CD4-positive, alpha-beta T cell treated with Interleukin-15 for 4 hours (primary cell): Measurements from ENCODE around the gene APBB1IP.

ENCODE experiments used
- DNase-seq: peaks from one replicate; pipeline ENCODE4 v3.0.0-alpha.2; 2020; ENCODE audit warnings: low spot score

The APBB1IP gene

DNA sequence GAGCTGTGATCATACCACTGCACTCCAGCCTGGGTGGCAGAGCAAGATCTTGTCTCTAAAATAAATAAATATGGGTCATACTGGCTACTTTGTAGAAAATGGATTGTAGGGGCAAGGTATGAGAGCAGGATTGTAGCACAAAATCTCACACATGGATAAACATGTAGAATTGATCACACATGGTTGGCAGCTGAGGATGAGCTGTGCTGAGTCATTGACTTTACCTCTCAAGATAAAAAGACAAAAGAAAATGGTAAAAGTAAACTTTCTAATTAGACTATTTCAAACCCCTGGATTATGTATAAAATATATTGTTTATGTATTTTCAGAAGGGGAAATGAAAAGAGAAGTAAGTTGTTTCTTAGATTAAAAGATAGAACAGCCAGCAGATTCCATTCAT is 69.3 kb downstream of the APBB1IP start:
- no peak for DNase-seq

- no peak for DNase-seq
Measured at GRCh38 chr10:26508016-26508415, 69.9 kb downstream of the APBB1IP start.

DNA sequence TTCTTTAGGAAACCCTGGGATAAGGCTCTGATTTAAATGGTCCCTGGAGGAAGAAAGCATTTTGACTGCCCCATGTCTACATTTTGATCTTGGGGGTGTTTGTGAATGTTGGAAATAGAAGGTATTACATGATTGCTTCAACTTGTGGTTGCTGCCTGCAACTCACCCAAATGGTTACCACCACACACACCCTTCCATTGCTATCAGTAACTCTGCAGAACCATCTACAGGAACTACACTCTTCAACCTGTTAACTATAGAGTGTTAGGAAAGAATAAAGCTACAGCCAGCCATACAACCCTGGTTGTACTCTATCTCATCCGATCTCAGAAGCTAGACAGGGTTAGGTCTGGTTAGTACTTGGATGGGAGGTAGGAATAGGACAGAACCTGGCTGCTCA is 71.2 kb downstream of the APBB1IP start:
- no peak for DNase-seq

GRCh38 chr10:26513101-26513500 is 75.0 kb downstream of the APBB1IP start:
- DNase-seq: no peak

DNA sequence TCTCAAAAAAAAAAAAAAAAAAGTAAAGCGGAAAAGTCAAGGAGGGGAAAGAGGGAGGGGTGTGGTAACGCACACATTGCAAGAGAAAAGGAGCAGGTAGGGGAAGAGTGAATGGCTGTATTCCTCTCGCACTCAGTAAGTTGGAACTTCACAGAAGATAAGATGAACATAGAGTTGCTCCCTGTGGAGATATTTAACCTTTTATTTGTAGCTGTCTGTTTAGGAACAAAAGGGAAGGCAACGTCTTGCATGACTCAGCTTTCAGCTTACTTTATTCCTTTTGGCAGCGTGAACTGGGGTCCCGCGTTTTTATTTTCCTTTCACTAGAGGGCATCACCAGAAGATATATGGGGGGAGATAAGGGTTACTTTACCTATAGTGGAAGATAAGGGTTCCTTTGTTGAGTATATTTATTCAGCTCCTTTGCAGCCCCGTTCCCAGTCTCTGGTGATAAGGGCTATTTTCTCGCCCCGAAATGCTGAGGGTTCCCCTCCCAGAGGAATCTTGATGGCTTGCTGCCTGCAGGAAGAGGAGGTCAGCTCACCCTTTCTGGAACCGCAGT is 78.5 kb downstream of the APBB1IP start:
- DNase-seq: no peak

DNA sequence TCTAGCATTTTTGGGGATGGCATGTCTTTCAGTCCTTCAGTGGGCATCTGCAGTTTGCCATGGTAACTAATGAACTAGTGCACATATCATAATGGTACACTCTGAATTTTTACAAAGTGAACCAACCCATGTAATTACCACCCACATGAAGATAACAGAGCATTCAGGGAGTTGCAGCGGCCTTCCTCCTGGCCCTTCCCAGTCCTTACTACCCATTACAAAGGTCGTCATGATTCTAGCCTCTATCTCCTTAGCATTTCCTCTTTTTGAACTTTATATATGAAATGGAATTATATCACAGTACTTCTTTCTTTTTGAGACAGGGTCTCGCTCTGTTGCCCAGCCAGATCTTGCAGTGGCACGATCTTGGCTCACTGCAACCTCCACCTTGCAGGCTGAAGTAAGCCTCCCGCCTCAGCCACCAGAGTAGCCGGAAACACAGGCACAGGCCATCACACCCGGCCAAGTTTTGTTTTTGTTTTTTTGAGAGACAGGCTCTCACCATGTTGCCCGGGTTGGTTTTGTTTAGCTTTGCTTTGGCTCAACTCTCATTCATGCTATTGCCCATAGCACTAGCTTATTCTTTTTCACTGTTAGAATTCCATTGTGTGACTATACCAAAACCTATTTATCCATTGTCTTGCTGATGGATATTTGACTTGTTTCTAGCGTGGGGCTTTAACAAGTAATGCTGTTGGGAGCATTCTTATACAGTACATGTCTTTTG is 79.2 kb downstream of the APBB1IP start:
- DNase-seq: no peak

- DNase-seq: no peak
Measured at GRCh38 chr10:26519803-26520202, 81.7 kb downstream of the APBB1IP start.

DNA sequence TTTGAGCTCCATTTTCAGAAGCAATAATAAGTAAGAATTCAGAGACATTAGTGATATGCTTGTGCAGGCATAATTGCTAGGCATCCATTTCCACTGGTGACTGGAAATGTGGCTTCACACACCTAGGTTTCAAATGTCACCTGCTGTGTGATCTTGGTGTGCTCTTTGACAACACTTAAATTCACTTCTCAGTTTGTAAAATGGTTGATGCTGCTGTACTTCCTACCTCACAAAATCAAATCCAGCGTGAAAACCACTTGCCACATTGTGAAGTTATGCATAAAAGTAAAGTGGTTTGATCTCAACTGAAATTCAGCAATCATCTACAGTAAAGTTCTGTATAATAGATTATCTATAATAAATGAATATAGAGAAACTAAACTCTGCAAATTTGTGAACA is 82.4 kb downstream of the APBB1IP start:
- DNase-seq: no peak

GRCh38 chr10:26524161-26524896 is 86.2 kb downstream of the APBB1IP start:
- no peak for DNase-seq

GRCh38 chr10:26525586-26525985 is 87.4 kb downstream of the APBB1IP start:
- DNase-seq: no peak

DNA sequence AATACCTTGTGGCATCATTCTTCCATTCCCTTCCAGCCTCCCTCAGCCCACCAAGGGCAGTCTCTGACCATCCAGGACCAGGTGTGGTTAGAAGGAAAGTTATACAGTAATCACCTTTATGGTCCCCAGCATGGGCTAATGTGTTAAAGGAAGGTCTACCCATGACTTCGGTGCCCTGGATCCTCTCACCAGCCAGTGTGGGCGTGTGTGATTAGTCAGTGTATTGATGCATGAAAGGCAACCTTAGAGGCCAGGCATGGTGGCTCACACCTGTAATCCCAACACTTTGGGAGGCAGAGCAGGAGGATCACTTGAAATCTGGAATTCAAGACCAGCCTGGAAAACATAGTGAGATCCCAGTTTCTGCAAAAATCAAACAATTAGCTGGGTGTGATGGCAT is 88.9 kb downstream of the APBB1IP start:
- no peak for DNase-seq

GRCh38 chr10:26528048-26528447 is 89.9 kb downstream of the APBB1IP start:
- no peak for DNase-seq

DNA sequence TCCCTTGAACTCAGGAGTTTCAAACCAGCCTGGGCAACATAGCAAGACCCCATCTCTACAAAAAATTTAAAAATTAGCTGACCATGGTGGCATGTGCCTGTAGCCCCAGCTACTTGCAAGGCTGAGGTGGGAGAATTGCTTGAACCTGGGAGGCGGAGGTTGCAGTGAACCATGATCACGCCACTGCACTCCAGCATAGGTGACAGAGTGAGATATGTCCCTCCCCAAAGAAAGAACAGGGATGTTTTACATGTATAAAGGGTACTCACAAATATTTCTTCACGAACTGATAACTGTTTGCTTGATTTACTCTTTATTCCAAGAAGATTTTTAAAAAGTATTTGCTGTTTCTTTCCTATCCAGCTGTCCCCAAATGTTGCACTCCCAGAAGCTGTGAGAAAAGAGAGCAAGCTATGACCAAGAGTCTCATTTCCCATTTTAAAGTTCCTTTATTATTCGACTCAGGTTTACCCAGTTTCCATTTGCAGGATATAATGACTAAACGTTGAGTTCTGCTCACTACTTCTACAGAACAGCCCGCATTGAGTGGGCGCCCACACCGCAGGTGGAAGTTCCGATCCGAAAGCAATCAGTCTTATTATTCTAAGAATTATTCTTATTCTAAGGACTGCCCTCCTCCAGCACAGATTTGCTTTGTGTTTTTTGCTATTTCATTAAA is 90.7 kb downstream of the APBB1IP start:
- DNase-seq: no peak

GRCh38 chr10:26534384-26534783 is 96.2 kb downstream of the APBB1IP start:
- no peak for DNase-seq

GRCh38 chr10:26540601-26541000 is 102.5 kb downstream of the APBB1IP start:
- DNase-seq: no peak

DNA sequence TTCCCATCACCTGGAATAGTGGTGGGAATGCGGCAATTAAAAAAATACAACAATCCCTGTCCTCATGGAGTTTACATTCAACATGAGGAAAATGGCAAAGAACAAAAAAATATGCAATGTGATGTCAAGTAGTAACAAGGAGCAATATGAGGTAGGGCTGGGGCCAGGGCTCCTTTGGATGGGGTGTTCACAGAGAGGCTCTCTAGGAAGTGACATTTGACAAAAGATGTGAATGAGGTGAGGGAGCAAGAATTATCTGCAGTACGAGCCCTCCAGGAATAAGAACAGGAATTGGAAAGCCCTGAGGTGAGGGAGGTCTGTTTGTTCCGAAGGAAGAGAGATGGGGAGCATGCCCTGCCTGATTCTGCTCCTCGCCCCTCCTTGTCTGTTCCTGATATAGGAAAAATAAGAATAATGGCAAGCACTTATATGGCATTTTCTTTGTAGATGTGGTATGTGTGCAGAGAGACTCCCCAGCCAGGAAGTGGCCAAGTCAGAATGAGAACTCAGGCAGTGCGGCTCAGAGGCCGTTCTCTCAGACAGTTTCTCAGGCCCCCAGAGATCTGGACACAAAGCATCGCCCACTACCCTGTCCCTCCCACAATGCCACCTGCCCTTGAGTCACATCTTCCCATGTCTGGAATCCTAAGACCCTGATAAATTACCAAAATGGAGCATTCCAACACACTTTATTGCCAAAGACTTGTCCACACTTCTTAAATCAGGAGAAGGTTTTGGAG is 105.6 kb downstream of the APBB1IP start:
- no peak for DNase-seq

DNA sequence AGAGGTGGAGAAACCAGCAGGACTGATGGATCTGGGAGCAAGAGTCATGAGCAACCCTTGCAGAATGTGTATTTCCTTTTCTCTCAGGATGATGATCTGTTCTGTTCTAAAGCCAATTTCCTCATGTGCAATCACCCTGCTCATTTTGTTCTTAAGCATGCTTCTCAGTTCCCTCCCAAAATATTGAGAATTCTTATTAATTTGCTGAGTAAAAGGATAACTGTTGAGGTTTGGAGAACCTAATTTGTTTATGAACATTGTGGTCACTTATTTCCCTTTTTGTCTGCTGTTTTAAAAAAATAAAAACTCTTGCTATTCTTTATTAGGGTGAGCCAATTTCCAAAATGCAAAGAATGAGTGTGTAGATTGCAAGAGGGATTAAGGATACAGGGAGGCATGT is 106.8 kb downstream of the APBB1IP start:
- DNase-seq: no peak

GRCh38 chr10:26550774-26551526 is 112.8 kb downstream of the APBB1IP start:
- DNase-seq: no peak

- DNase-seq: no peak
Measured at GRCh38 chr10:26554246-26554645, 116.1 kb downstream of the APBB1IP start.

DNA sequence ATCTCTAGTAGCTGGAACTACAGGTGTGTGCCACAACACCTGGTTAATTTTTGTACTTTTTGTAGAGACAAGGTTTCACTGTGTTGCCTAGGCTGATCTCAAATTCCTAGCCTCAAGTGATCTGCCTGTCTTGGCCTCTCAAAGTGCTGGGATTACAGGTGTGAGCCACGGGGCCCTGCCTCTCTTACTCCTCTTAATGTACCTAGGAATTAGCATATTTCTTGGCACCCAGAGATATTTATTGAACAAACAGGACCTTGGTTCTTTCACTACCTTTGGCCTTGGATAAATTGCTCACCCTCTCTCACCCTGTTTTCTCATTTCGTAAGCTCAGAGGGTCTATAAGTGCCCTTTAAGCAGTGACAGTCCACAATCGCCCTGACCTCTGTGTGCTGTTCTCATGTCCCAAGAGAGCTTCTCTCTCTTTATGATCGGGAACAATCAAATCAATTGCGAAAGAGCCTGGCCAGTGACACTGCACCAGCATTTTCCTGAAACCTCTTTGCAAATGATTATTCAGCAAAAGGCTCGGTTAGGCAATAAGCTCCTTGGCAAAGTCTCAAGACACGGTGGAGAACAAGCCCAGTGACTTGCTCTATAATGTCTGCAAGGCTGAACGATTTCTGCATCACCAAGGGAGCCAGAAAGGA is 117.7 kb downstream of the APBB1IP start:
- DNase-seq: no peak
